ENCODE data around the gene ZNF639. TPM values are rescaled to one million over a fixed set of nuclear protein-coding genes. Genes with fewer than 3 reads are reported as not detected.

ZNF639 gene
- total RNA-seq, 2 donors from 2014 or later, result 18.6 to 29.4 TPM

- H3K36me3 ChIP-seq, result no peaks in the 10 kb centered on the region
- intact Hi-C loops (cut with DNase I), result loop anchor here (2.0 kb wide), 1 partner anchor 302 kb away; no protein-coding TSS in a partner anchor
- H3K4me1 ChIP-seq, result peaks cover 8% of the 10 kb centered on the region
- no peak for DNase-seq
- no peak for TF ChIP-seq CTCF (IDR thresholded peaks at IDR 0.05)
- no peaks in the 10 kb centered on the region for H3K9me3 ChIP-seq
- H3K4me3 ChIP-seq, result no peak overlapping the region
- H3K9ac ChIP-seq (ENCODE audit: low read depth in 2 of 2, low read length in 2 of 2), result no peak overlapping the region
- H3K27ac ChIP-seq, result no peak overlapping the region
- H3K27me3 ChIP-seq, result no peaks in the 10 kb centered on the region
Measured at GRCh38 chr3:179318876-179319275, 4.0 kb upstream of the ZNF639 start.

GRCh38 chr3:179321668-179322285, 1.1 kb upstream of the ZNF639 start:
- DNase-seq, result peak; percentile 54
- H3K36me3 ChIP-seq, result no peaks in the 10 kb centered on the region
- H3K27ac ChIP-seq, result peak overlapping the region; percentile 90
- no peaks in the 10 kb centered on the region for H3K27me3 ChIP-seq
- TF ChIP-seq CTCF (IDR thresholded peaks at IDR 0.05), result peak; percentile 33
- intact Hi-C loops (cut with DNase I), result loop anchor here (5.0 to 10.0 kb wide), 2 partner anchors 174 to 243 kb away; partner anchors contain the start of genes ACTL6A and PIK3CA
- H3K9me3 ChIP-seq, result no peaks in the 10 kb centered on the region
- peaks cover 15% of the 10 kb centered on the region for H3K4me1 ChIP-seq
- H3K4me3 ChIP-seq, result peak overlapping the region; percentile 85
- peak overlapping the region in 1 of 2 donors; percentile 61 for H3K9ac ChIP-seq (ENCODE audit: low read depth in 2 of 2, low read length in 2 of 2)

GRCh38 chr3:179323197-179324110, 623 bp downstream of the ZNF639 start:
- no peak for TF ChIP-seq CTCF (IDR thresholded peaks at IDR 0.05)
- Histone ChIP-seq H3K4me3 (peak overlapping the region; percentile 85), H3K27me3 (no peaks in the 10 kb centered on the region), H3K9me3 (no peaks in the 10 kb centered on the region), H3K27ac (peak overlapping the region; percentile 90), H3K4me1 (peaks cover 15% of the 10 kb centered on the region), H3K9ac (ENCODE audit: low read depth in 2 of 2, low read length in 2 of 2) (peak overlapping the region; percentile 61 to 91), H3K36me3 (no peaks in the 10 kb centered on the region)
- intact Hi-C loops (cut with DNase I), result loop anchor here (5.0 to 10.0 kb wide), 2 partner anchors 176 to 241 kb away; partner anchors contain the start of genes ACTL6A and PIK3CA
- peak; percentile 74 for DNase-seq

GRCh38 chr3:179324270-179324754, 1.5 kb downstream of the ZNF639 start:
- peaks cover 15% of the 10 kb centered on the region for H3K4me1 ChIP-seq
- DNase-seq, result no peak
- H3K4me3 ChIP-seq, result peak overlapping the region; percentile 85
- no peaks in the 10 kb centered on the region for H3K36me3 ChIP-seq
- no peaks in the 10 kb centered on the region for H3K9me3 ChIP-seq
- peak overlapping the region; percentile 90 for H3K27ac ChIP-seq
- intact Hi-C loops (cut with DNase I), result loop anchor here (5.0 to 10.0 kb wide), 2 partner anchors 177 to 240 kb away; partner anchors contain the start of genes ACTL6A and PIK3CA
- no peak for TF ChIP-seq CTCF (IDR thresholded peaks at IDR 0.05)
- H3K27me3 ChIP-seq, result no peaks in the 10 kb centered on the region
- peak overlapping the region in 1 of 2 donors; percentile 61 for H3K9ac ChIP-seq (ENCODE audit: low read depth in 2 of 2, low read length in 2 of 2)

GRCh38 chr3:179330438-179330837, 7.6 kb downstream of the ZNF639 start:
- no peaks in the 10 kb centered on the region for H3K9me3 ChIP-seq
- no peak overlapping the region for H3K9ac ChIP-seq (ENCODE audit: low read depth in 2 of 2, low read length in 2 of 2)
- no peak for TF ChIP-seq CTCF (IDR thresholded peaks at IDR 0.05)
- no peak overlapping the region for H3K27ac ChIP-seq
- no peak overlapping the region for H3K4me3 ChIP-seq
- H3K36me3 ChIP-seq, result peaks cover 9% of the 10 kb centered on the region
- intact Hi-C loops (cut with DNase I), result no loop called here
- DNase-seq, result no peak
- no peaks in the 10 kb centered on the region for H3K4me1 ChIP-seq
- H3K27me3 ChIP-seq, result no peaks in the 10 kb centered on the region

Data from colonic mucosa (tissue), 4 donors.